Keratinocyte (primary cell): ENCODE results near the gene SCP2D1. TPM values are rescaled to one million over a fixed set of nuclear protein-coding genes. Genes with fewer than 3 reads are reported as not detected.

Source experiments
- DNase-seq: peaks from one replicate; pipeline ENCODE4 v3.0.0-alpha.2; 2011; ENCODE audit warnings: low read depth, missing footprints, low spot score
- FAIRE-seq: peaks from 2 replicates; lab custom pipeline; 2011; peaks lifted over from hg19 to GRCh38; lab: Jason Lieb, UNC
- H2AFZ ChIP-seq: 2 replicates; pipeline ENCODE4 v1.6.0; 2012; ENCODE audit warnings: low read length, control low read depth, inconsistent platforms; ENCODE audit not compliant: control insufficient read depth
- H3K27ac ChIP-seq: 2 replicates; pipeline ENCODE4 v1.5.1; 2011; ENCODE audit warnings: low read length; ENCODE audit not compliant: control insufficient read depth, insufficient read depth
- H3K27me3 ChIP-seq: 3 replicates; pipeline ENCODE4 v1.6.0; 2011; ENCODE audit warnings: low read length; ENCODE audit not compliant: control insufficient read depth, insufficient read depth; ENCODE audit errors: extremely low read depth
- H3K36me3 ChIP-seq, 2 experiments: 2 replicates in 1 of 2; 3 replicates in 1 of 2; pipeline ENCODE4 v1.5.1; 2011; ENCODE audit warnings: low read length in 2 of 2, mild to moderate bottlenecking in 1 of 2; ENCODE audit not compliant: control insufficient read depth in 2 of 2, insufficient read depth in 2 of 2; ENCODE audit errors: extremely low read depth in 1 of 2
- H3K4me1 ChIP-seq: 3 replicates; pipeline ENCODE4 v1.5.1; 2011; ENCODE audit warnings: low read length; ENCODE audit not compliant: control insufficient read depth, insufficient read depth; ENCODE audit errors: extremely low read depth
- H3K4me2 ChIP-seq: 3 replicates; pipeline ENCODE4 v1.6.0; 2011; ENCODE audit warnings: low read depth, low read length; ENCODE audit not compliant: control insufficient read depth, insufficient read depth; ENCODE audit errors: extremely low read depth
- H3K4me3 ChIP-seq, 3 experiments: fragments of 200-600 bp in 1 of 3; sonication (generic) in 1 of 3; 2 replicates in 2 of 3; 3 replicates in 1 of 3; pipeline ENCODE4 v1.5.1; 2011 to 2016; ENCODE audit warnings: low read length in 3 of 3, mild to moderate bottlenecking in 3 of 3, control low read depth in 2 of 3, inconsistent platforms in 1 of 3, low read depth in 1 of 3, mixed read lengths in 1 of 3, mixed run types in 1 of 3, moderate library complexity in 1 of 3; ENCODE audit not compliant: control insufficient read depth in 2 of 3, insufficient read depth in 2 of 3; ENCODE audit errors: extremely low read depth in 1 of 3
- H3K79me2 ChIP-seq: 2 replicates; pipeline ENCODE4 v1.6.0; 2012; ENCODE audit warnings: low read length; ENCODE audit not compliant: control insufficient read depth, insufficient read depth
- H3K9ac ChIP-seq: 3 replicates; pipeline ENCODE4 v1.6.0; 2011; ENCODE audit warnings: low read length; ENCODE audit not compliant: control insufficient read depth, insufficient read depth; ENCODE audit errors: extremely low read depth
- H3K9me1 ChIP-seq: 3 replicates; pipeline ENCODE4 v1.6.0; 2011; ENCODE audit warnings: low read length; ENCODE audit not compliant: control insufficient read depth, insufficient read depth; ENCODE audit errors: extremely low read depth
- H3K9me3 ChIP-seq: 2 replicates; pipeline ENCODE4 v1.5.1; 2012; ENCODE audit warnings: low read depth, low read length; ENCODE audit not compliant: control insufficient read depth
- H4K20me1 ChIP-seq: 3 replicates; pipeline ENCODE4 v1.6.0; 2011; ENCODE audit warnings: low read length; ENCODE audit not compliant: control insufficient read depth, insufficient read depth; ENCODE audit errors: extremely low read depth
- CTCF ChIP-seq, 3 experiments: IDR thresholded peaks in 1 of 3; conservative IDR thresholded peaks in 1 of 3; optimal IDR thresholded peaks in 1 of 3; 2 replicates in 2 of 3; 3 replicates in 1 of 3; pipeline versions ENCODE3 to v1.5.1; 2011; ENCODE audit warnings: low read length in 3 of 3, mild to moderate bottlenecking in 3 of 3, moderate library complexity in 2 of 3, control low read depth in 1 of 3, inconsistent platforms in 1 of 3; ENCODE audit not compliant: insufficient read depth in 2 of 3; ENCODE audit errors: extremely low read depth in 1 of 3
- EZH2 ChIP-seq: IDR thresholded peaks from one replicate; pipeline ENCODE4 v1.6.1; 2012; ENCODE audit warnings: inconsistent platforms, mild to moderate bottlenecking, low read length, moderate library complexity
- dilution Hi-C: fragments of 300-500 bp; cut with MboI; formaldehyde crosslinking; loops from one replicate; pipeline ENCODE4 v1.7.0; 2020; ENCODE audit warnings: low sequenced_read_pairs; ENCODE audit not compliant: extremely low pct_ligation_motif_present
- polyA plus RNA-seq, 5 experiments: library from polyadenylated mRNA; depleted of rRNA in 3 of 5; stranded (reverse) in 3 of 5; stranded (forward) in 1 of 5; unstranded in 1 of 5; fragments of >200 nt; gene quantifications; 1 replicate in 1 of 5; 2 replicates in 3 of 5; 3 replicates in 1 of 5; pipeline versions ENCODE4 v1.2.1 to v1.2.3, GENCODE V29; 2011 to 2012; ENCODE audit warnings: missing spikeins in 2 of 5, low read depth in 1 of 5, low replicate concordance in 1 of 5

Gene SCP2D1
- polyA plus RNA-seq, 1 donor (not counting 4 experiments of a cell fraction or from before 2014, with no cell fraction given) = not detected

- Histone ChIP-seq H2AFZ (no peak overlapping the region), H3K27me3 (no peaks in the 10 kb centered on the region), H3K27ac (no peak overlapping the region), H3K36me3 (no peaks in the 10 kb centered on the region), H3K9me3 (no peaks in the 10 kb centered on the region), H3K9ac (no peak overlapping the region), H3K9me1 (no peaks in the 10 kb centered on the region), H3K4me1 (no peaks in the 10 kb centered on the region), H3K4me2 (no peak overlapping the region), H3K79me2 (no peaks in the 10 kb centered on the region), H4K20me1 (no peaks in the 10 kb centered on the region), H3K4me3 (no peak overlapping the region)
- TF ChIP-seq EZH2 (no peak), CTCF (optimal IDR thresholded peaks at IDR 0.05 in 1 of 3, IDR thresholded peaks at IDR 0.05 in 1 of 3, conservative IDR thresholded peaks at IDR 0.05 in 1 of 3; ENCODE audit: extremely low read depth in 1 of 3, insufficient read depth in 2 of 3, low read length in 3 of 3) (no peak)
- dilution Hi-C loops = no loop called here
- no peak for DNase-seq
- FAIRE-seq = no peak
These were observed 38.0 kb upstream of the SCP2D1 start for GRCh38 chr20:18775633-18776032.

GRCh38 chr20:18778690-18779392 is 34.7 kb upstream of the SCP2D1 start:
- no peak overlapping the region for H3K27ac ChIP-seq
- H3K9me1 ChIP-seq = no peaks in the 10 kb centered on the region
- H3K4me3 ChIP-seq = no peak overlapping the region
- dilution Hi-C loops = no loop called here
- H3K9ac ChIP-seq = no peak overlapping the region
- no peaks in the 10 kb centered on the region for H4K20me1 ChIP-seq
- FAIRE-seq (no peak), DNase-seq (no peak)
- no peaks in the 10 kb centered on the region for H3K9me3 ChIP-seq
- H3K27me3 ChIP-seq = no peaks in the 10 kb centered on the region
- no peaks in the 10 kb centered on the region for H3K79me2 ChIP-seq
- no peak overlapping the region for H2AFZ ChIP-seq
- H3K4me2 ChIP-seq = no peak overlapping the region
- H3K4me1 ChIP-seq = no peaks in the 10 kb centered on the region
- TF ChIP-seq EZH2 (no peak), CTCF (optimal IDR thresholded peaks at IDR 0.05 in 1 of 3, IDR thresholded peaks at IDR 0.05 in 1 of 3, conservative IDR thresholded peaks at IDR 0.05 in 1 of 3; ENCODE audit: extremely low read depth in 1 of 3, insufficient read depth in 2 of 3, low read length in 3 of 3) (peak in 1 of 3 experiments; percentile 36)
- no peaks in the 10 kb centered on the region for H3K36me3 ChIP-seq
